DND-41 (cell line): ENCODE data around the gene CRK.

ENCODE experiments used
- ATAC-seq: fragments of 200-7000 bp; cut with Tn5 transposase; 3 replicates; pipeline ENCODE4 v1.9.1; 2021; ENCODE audit warnings: low read depth; ENCODE audit not compliant: insufficient read depth
- DNase-seq: peaks from one replicate; pipeline ENCODE4 v3.0.0-alpha.2; 2020
- H2AFZ ChIP-seq: 2 replicates; pipeline ENCODE4 v1.6.0; 2012; ENCODE audit warnings: low read depth, low read length
- H3K27ac ChIP-seq: 2 replicates; pipeline ENCODE4 v1.5.1; 2012; ENCODE audit warnings: low read length, inconsistent platforms
- H3K27me3 ChIP-seq: fragments of 200-600 bp; sonication (generic); 2 replicates; pipeline ENCODE4 v1.6.0; 2012; ENCODE audit warnings: low read length, mild to moderate bottlenecking, inconsistent platforms; ENCODE audit not compliant: insufficient read depth, poor library complexity
- H3K36me3 ChIP-seq: 2 replicates; pipeline ENCODE4 v1.5.1; 2012; ENCODE audit warnings: low read length, inconsistent platforms; ENCODE audit not compliant: insufficient read depth
- H3K4me1 ChIP-seq: 2 replicates; pipeline ENCODE4 v1.5.1; 2012; ENCODE audit warnings: mild to moderate bottlenecking, low read length; ENCODE audit not compliant: insufficient read depth
- H3K4me2 ChIP-seq: 2 replicates; pipeline ENCODE4 v1.6.0; 2012; ENCODE audit warnings: mild to moderate bottlenecking, moderate library complexity, low read length, inconsistent platforms; ENCODE audit not compliant: insufficient read depth
- H3K4me3 ChIP-seq, 2 experiments: fragments of 200-600 bp in 1 of 2; shearing (Covaris generic) in 1 of 2; 2 replicates each; pipeline ENCODE4 v1.5.1; 2012 to 2016; ENCODE audit warnings: inconsistent platforms in 2 of 2, low read length in 2 of 2, mild to moderate bottlenecking in 2 of 2, low read depth in 1 of 2, moderate library complexity in 1 of 2
- H3K79me2 ChIP-seq: 2 replicates; pipeline ENCODE4 v1.6.0; 2012; ENCODE audit warnings: low read length, inconsistent platforms; ENCODE audit not compliant: insufficient read depth
- H3K9ac ChIP-seq: 2 replicates; pipeline ENCODE4 v1.6.0; 2012; ENCODE audit warnings: low read depth, mild to moderate bottlenecking, inconsistent platforms, low read length, moderate library complexity
- H3K9me3 ChIP-seq: 2 replicates; pipeline ENCODE4 v1.5.1; 2012; ENCODE audit warnings: low read length, moderate library complexity, mild to moderate bottlenecking, inconsistent platforms; ENCODE audit not compliant: insufficient read depth, severe bottlenecking
- H4K20me1 ChIP-seq: 2 replicates; pipeline ENCODE4 v1.6.0; 2012; ENCODE audit warnings: low read length; ENCODE audit not compliant: insufficient read depth
- CTCF ChIP-seq: IDR thresholded peaks from 2 replicates; pipeline ENCODE4 v1.5.1; 2012; ENCODE audit warnings: borderline replicate concordance, low read length, moderate library complexity, mild to moderate bottlenecking; ENCODE audit not compliant: poor library complexity, severe bottlenecking; ENCODE audit errors: extremely low read depth
- EZH2 ChIP-seq: IDR thresholded peaks from 3 replicates; pipeline ENCODE4 v1.6.1; 2012; ENCODE audit warnings: borderline replicate concordance, low read depth, mild to moderate bottlenecking, moderate library complexity, low read length, inconsistent platforms; ENCODE audit not compliant: severe bottlenecking

CRK gene

GRCh38 chr17:1491443-1492248 is 35.6 kb upstream of the CRK start:
- Histone ChIP-seq H2AFZ (peak overlapping the region; percentile 67), H4K20me1 (peaks cover 21% of the 10 kb centered on the region), H3K27ac (no peak overlapping the region; the same call in 1 of the 2 replicates), H3K9ac (peak overlapping the region; percentile 68), H3K79me2 (no peaks in the 10 kb centered on the region), H3K27me3 (peaks cover 12% of the 10 kb centered on the region), H3K4me2 (peak overlapping the region; percentile 94), H3K4me3 (peak overlapping the region; percentile 66 to 71; a peak in 3 of 4 replicates), H3K36me3 (peaks cover 19% of the 10 kb centered on the region), H3K4me1 (peaks cover 40% of the 10 kb centered on the region), H3K9me3 (no peaks in the 10 kb centered on the region)
- TF ChIP-seq CTCF = no peak
- TF ChIP-seq EZH2 = no peak
- peak; percentile 31 for ATAC-seq
- no peak for DNase-seq

DNA sequence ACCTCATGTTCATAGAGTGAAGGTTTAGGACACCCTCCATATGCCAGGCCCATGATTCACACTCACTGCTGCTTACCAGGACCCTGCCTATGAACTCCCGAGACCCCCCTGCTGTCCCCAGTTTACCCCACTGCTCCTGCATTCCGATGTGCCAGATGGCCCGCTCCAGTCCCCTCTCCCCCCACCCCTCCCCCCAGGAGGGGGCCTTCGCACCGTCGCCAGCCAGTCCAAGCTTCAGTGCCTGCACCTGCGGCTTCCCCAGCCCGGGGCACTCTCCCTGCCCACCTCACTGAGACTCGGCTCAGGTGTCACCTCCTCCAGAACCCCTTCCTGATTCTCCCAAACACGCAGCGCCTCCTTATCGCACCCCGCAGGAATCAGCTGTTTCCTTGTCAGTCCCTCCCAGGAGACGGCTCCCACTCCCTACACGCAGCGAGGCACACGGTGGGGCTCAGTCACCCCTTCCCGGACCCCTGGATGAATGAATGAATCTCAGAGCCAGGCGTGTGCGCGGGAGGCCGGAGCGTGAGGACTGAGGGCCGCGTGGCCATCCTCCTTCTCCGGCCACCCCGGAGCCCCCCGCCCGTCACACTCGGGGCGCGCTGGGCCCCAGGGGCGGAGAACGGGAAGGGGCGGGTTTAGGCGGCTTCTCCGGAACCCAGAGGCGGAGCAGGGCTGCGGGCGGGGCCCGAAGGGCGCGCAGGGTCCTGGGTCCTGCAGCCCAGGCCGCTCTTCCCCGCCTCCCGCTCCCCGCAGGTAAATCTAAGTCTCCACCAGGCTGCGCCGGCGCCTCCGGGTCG is 34.8 kb upstream of the CRK start:
- Histone ChIP-seq H3K4me3 (peak overlapping the region; percentile 66 to 71), H4K20me1 (peaks cover 21% of the 10 kb centered on the region), H2AFZ (peak overlapping the region; percentile 67), H3K9me3 (no peaks in the 10 kb centered on the region), H3K27ac (peak overlapping the region; percentile 3; the same call in 1 of the 2 replicates), H3K4me2 (peak overlapping the region; percentile 94), H3K27me3 (peaks cover 12% of the 10 kb centered on the region), H3K9ac (peak overlapping the region; percentile 68), H3K36me3 (peaks cover 11% of the 10 kb centered on the region), H3K4me1 (peaks cover 46% of the 10 kb centered on the region), H3K79me2 (no peaks in the 10 kb centered on the region)
- peak; percentile 81 for ATAC-seq
- peak; percentile 70 for DNase-seq
- TF ChIP-seq EZH2 (no peak), CTCF (no peak)

DNA sequence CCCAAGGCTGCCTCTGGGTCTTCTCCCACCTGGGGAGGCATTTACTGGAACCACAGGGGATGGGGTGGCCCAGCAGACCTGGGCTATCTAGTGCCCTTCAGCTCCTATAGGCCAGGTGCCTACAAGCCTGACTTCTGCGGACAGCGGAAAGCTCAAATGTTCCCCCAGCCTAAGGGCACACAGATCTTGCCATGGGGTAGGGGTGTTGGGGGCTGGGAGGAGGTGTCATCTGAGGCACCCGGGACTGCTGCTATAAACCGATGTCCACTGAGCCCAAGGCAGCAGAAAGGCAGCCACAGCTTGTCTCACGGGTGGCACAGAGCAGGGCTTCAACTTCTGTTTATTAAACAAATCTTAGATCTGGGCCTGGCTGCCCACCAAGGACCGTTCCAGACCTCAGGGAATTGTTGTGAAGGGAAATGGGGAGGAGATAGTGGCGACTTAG is 32.8 kb upstream of the CRK start:
- Histone ChIP-seq H3K9ac (peak overlapping the region; percentile 40; the same call in 1 of the 2 replicates), H2AFZ (no peak overlapping the region), H3K27me3 (peaks cover 12% of the 10 kb centered on the region), H3K9me3 (no peaks in the 10 kb centered on the region), H3K36me3 (no peaks in the 10 kb centered on the region), H4K20me1 (peaks cover 21% of the 10 kb centered on the region), H3K27ac (0 out of 2 replicates have a peak overlapping the region, but pooled peaks have one; percentile 34), H3K4me1 (peaks cover 51% of the 10 kb centered on the region), H3K4me2 (peak overlapping the region; percentile 85), H3K4me3 (peak overlapping the region in 1 of 2 experiments; percentile 54; a peak in 2 of 4 replicates), H3K79me2 (no peaks in the 10 kb centered on the region)
- no peak for DNase-seq
- ATAC-seq = no peak
- TF ChIP-seq CTCF (no peak), EZH2 (no peak)
